Stimulated activated CD4-positive, alpha-beta T cell treated with anti-CD3 and anti-CD28 coated beads, Interleukin-4, amount 100 ng/mL, for 24 hours (primary cell): ENCODE measurements around the gene CD81.

ENCODE experiments used
- DNase-seq: peaks from one replicate; pipeline ENCODE4 v3.0.0-alpha.2; 2020

The CD81 gene

DNA sequence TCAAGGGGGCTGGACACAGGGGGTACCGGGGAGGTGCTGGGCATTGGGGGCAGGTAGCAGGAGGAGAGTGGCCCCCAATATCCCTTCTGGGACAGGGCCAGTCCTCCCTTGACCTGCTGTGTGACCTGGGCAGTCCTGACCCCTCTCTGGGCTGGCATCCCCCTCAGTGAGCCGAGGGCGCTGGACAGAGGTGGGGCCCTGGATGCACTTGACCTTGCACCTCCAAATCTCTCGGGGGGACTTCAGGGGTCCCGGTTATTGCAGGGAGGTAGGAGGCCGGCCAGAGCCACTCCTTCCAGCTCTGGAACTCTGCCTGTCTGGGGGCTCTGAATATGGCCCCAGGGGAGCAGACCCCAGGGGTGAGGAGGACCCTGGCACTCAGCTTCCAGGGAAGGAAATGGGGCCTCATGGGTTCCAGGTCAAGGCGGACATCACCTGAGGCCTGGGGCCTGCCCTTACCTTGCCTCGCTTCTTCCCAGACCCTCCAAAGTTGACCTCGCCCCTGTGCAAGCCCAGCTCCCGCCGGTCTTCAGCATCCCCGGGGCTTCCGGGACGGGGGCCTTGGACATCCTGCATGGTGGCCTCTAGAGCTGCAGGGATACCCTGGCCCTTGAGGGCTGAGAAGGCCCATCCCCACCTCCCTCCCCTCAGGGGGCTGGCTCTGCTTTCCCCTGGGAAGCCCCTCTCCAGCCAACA is 45.5 kb downstream of the CD81 start:
- no peak for DNase-seq

DNA sequence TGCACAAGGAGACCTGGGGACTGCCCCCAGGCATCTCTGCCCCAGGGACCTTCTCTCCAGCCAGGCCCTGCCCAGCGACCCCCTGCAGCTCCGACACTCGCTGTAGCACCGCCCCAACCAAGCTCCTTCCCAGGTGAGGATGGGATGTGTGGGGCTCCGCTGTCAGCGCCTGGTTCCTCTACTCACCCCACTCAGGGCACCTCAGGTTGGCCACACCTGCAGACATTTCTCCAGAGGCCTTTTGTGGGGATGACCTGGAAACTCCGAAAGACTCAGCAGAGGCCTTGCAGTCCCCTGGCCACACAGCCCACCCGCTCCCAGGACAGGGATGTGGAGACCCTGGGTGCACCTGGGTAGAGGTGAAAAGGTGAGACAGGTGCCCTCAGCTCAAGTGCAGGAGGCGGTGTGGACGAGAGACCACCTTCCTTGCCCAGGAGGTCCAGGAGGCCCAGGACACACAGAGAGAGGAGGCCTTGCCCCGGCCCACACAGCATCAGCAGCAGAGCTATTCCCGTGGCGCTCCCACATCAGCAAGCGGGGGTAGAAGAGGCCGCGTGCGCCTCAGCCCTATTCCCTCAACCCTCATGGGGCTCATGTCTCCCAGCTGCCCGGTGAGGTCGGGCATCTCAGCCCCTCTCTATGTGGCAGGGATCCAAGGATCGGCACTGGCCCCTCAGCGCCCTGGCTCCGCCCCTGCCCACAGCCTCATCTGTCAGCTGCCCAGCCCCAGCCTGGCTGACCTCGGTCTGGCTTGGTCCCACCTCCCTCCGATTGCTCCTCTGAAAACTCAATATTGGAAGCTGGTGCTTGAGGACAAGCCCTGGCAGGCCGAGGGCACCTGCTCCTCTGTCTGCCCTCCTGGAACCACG is 46.3 kb downstream of the CD81 start:
- DNase-seq: no peak

DNA sequence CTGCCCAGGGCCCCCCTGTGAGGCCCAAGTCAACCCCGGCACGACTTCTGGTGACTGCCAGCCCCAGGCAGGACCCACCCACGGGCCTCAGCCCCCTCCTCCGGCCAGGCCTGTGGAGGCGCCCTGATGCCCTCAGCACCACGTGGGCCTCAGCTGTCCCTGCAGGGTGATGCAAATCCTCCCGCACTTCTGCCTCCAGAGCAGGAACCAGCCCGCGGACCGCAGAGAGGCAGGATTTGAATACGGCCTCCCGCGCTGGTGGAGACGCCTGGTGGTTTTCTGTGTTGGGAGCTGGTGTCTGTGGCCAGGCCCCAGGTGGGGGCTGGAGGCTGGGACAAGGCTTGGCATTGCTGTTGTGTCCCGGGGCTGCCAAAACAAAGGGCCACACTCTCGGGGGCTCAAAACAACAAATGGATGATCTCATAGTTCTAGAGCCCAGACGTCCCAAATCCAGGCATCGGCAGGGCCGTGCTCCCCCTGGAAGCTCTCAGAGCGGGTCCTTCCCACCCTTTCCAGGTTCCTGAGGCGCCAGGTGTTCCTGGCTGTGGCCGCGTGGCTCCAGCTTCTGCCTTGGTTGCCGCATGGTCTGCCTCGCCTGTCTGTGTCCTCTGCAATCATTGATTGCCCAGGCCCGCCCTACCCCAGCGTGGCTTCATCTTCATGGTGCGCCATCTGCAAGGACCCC is 47.8 kb downstream of the CD81 start:
- no peak for DNase-seq

DNA sequence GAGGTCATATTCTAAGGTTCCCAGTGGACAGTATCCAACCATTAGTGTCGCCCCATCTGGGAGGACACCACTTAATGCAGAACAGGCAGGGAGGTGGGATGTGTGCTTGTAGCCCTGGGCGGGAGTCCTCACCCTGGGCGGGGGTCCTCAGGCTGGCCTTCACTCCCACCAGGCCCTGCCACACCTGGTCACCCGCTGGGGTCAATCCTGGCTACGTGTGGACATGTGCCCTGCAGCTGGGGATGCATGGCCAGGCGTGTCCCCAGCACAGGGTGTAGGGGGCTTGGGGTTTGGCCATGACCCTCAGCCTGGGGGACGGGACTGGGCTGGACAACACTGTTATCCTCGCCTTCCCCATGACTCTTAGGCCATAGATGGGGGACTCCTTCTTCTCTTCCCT is 48.4 kb downstream of the CD81 start:
- no peak for DNase-seq

DNA sequence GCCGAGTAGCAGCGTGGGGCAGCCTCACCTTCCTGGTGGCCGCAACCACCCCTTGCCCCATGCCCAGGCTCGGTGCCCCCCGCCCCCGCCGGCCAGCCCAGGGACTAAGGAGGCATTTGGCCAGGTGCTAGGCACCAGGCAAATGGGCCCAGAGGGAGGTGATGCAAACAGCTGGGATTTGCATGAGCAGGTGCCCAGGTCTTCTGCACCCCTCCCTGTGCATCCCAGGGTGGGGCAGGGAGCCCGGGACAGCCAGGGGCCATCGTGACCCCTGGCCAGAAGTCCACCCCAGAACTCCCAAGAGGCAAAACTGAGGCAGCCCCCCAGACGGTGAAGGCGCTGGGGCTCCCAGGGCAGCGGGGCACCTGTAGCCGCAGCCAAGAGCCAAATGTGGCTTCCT is 49.1 kb downstream of the CD81 start:
- no peak for DNase-seq

DNA sequence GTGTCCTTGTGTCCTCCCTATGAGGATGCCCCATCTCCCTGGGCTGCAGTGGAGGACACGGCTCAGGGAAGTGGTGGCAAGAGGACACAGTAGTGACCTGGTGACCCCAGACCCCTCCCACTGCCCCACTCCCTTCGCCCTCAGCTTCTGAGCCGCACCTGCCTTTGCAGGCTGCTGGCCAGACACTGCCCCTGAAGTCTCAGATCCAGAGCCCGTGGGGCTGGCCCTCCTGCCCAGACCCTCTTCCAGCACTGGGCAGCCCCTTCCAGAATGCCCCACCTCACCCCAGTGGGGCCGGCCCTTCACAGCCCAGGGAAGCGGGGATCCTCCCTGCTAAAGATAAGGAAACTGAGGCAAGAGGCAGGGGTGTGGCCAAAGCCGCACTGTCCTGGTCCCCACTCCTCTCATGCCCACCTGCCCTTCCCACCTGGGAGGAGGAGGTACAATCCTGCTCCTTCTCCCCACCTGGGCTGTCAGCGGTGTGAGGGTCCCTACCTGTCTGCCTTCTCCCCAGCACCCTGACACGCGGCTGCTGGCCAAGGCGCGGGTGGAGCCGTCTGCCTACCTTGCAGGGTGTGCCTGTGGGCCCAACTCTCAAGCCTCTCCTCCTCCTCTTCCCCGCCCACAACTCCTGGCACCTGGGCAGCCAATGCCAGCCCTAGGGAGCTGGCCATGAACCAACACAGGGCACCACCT is 49.9 kb downstream of the CD81 start:
- DNase-seq: no peak

DNA sequence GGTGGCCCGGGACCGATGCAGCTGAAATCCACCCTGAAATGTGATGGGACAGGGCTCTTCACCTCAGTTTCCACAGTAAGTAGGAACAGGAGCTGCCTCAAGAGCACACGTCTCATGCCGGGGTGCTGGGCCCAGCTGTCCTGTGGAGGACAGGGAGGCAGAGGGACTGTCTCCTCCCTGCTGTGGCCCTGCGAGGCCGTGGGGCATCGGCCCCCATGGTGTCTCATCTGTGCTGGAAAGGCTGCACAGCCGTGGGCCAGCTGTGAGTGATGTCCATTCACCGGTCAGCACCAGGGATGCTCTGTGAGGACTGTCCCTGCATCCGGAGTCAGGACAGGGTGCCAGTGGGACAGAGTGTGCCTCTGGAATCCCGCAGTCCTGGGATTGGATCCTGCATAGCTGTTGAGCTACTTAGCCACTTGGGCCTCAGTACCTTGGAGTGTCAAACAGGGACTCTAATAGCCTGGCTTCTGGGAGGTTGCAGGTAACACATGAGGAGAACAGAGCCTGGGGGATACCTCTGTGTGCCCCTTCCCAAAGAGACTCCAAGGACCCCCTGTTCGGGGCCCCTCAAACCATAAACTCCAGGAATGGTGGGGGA is 50.7 kb downstream of the CD81 start:
- DNase-seq: no peak

DNA sequence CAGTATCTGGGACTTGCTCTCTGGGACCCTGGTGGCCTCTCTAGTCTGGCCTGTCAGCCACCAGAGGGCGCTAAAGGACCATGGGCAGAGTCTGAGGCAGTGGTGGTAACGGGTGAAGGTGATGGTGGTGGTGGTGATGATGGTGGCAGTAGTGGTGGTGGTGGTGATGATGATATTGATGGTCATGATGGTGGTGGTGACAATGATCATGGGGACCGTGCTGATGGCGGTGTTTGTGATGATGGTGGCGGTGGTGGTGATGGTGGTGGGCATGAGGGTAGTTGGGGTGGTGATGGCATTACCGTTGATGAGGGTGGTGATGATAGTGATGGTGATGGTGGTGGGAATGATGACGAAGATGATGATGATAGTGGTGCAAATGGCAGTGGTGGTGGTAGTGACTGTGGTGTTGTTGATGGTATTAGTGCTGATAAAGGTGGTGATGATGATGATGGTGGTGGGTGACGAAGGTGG is 51.2 kb downstream of the CD81 start:
- peak; percentile 91 for DNase-seq

DNA sequence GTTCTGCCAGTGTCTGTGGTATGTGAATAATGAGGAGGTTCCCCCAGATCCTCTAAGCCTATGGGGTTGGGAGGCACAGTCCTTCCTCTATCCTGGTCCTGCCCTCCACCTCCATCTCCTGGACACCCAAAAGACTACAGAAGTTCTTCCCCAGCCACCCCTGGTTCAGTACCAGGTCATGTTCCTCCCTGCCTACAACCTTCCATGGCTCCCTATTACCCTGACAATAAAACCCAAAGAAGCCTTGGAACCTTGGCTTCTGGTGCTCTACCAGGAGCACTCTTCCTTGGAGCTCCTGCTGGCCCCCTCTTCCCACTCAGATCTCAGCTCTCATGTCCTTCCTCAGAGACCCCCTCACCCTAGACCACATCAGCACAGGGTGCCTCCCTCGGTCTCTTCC is 54.3 kb downstream of the CD81 start:
- no peak for DNase-seq

DNA sequence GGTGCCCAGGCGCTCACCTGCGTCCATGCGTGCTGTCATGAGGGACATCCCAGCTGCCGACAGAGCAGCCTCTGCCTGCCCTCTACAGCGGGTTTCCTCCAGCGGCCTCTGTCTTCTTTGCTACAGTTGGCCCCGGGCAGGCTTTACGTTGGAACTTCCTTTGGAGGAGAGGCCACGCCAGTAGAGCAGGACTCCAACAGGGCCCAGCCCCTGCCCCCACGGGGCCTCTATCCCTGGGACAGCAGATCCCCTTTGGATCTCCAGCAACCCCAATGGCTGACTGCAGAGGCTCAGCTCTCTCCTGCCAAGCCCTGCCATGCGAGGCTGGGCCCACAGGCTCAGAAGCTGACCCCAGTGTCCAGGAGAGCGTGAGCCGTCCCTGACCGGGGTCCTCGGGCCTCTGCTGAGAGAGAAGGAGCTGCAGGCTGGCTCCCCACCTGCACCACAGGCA is 55.1 kb downstream of the CD81 start:
- DNase-seq: no peak

DNA sequence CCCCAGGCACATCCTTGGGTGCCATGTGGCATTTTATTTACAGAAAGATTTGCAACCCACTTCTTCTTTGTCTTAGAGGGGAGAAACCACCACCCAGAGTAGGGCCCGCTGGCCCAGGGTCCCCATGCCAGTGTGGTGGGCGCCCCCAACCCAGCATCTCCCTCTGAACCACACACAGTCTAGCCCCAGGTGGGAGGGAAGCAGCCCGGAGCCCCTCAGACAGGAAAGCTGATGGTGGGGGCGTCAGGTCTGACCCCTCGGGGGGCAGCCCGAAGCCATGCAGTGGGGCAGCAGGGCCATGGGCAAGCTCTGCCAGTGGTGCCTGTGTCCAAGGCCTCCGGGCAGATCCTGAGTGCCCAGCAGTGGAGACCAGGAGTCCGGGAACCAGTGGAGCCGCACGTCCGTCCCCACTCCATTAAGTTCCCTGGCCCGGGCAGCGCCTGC is 55.5 kb downstream of the CD81 start:
- DNase-seq: no peak

DNA sequence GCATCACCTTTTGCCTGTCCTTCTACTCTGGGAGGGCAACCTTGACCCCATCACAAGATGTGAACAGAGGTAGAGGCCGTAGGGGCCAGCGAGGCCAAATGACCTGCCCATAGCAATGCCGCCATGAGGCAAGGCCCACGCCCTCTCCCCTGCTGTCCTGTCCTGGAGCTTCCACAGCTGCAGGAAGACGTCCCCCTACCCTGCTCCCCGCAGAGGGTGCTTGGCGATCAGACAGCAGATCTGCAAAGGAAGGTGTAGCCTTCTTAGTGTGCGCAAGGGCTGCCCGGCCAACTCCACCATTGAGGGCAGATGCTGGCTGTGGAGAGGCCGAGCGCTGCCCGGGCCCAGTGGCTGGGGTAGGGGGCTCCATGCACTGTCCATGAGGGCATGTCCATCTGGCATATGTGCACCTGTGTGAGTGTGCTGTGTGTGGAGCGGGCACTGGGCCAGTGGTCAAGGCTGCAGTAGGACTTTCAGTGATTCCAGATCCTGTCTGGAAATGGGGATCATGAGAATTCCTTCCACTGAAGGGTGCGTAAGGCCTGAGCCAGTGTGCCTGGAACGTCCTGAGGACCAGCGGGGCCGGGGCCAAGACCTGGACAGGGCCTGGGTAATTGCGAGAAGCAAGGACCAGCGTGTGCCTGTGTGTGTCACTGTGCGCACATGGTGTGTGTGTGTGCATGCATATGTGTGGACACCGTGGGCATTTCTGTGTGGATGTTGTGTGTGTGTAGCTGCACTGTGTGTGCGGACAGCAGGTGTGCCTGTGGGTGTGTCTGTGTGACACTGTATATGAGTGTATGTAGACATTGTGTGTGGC is 56.2 kb downstream of the CD81 start:
- DNase-seq: no peak

DNA sequence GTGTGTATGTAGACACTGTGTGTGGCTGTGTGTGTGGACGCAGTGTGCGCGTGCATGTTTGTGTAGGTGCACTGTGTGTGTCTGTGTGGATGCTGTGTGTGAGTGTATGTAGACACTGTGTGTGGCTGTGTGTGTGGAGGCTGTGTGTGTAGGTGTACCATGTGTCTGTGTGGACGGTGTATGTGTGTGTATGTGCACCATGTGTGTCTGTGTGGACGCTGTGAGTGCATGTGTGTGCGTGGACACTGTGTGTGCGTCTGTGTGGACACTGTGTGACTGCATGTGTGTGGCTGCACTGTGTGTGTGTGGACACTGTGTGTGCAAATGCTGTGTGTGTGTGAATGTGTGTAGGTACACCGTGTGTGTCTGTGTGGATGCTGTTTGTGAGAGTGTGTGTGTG is 56.9 kb downstream of the CD81 start:
- no peak for DNase-seq

DNA sequence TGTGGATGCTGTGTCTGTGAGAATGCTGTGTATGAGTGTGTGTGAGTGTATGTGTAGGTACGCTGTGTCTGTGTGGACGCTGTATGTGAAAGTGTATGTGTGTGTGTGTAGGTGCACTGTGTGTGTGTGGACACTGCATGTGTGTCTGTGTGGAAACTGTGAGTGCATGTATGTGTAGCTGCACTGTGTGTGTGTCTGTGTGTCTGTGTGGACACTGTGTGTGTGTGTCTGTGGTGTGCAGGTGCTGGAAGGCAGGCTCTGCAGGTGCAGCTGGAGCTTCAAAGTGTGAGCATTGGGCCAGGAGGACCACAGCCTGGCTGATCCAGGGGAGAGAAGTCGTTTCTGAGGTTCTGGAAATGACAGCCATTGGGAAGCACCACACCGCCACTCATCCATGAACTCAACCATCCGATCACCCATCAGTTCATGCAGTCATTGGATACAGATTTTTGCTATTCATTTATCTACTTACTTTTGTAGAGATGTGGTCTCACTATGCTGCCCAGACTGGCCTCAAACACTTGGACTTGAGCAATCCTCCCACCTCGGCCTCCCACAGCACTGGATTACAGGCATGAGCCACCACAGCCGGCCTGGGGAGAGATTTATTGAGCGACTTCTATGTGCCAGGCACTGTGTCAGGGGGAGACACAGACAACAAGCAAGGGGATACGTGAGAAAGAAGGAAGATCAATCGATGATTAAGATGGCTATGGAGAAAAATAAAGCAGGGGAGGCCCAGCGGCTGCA is 57.6 kb downstream of the CD81 start:
- no peak for DNase-seq

DNA sequence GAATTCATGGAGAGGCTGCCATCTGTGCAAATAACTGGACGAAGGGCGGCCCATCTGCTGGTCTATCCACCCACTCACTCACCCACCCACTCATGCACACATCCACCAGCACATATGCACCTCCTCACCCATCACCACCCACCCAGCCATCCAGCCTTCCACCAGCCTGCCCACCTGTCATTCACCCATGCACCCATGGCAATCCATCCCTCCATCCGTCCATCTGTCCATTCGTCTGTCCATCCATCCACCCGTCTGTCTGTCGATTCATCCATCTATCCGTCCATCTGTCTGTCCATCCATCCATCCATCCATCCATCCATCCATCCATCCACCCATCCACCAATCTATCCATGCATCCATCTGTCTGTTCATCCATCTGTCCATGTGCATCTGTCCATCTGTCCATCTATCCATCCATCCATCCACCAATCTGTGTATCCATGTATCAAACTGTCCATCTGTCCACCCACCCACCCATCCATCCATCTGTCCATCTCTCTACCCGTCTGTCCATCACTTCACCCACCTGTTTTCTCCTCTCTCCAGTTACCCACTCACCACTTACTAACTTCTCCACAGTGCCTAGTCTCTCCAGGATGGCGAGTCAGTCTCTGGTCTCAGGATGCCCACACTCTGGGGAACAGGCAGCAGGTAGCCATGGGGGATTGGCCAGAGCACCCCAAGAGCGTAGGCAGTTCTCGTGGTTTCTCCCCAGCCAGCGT is 58.3 kb downstream of the CD81 start:
- DNase-seq: no peak

DNA sequence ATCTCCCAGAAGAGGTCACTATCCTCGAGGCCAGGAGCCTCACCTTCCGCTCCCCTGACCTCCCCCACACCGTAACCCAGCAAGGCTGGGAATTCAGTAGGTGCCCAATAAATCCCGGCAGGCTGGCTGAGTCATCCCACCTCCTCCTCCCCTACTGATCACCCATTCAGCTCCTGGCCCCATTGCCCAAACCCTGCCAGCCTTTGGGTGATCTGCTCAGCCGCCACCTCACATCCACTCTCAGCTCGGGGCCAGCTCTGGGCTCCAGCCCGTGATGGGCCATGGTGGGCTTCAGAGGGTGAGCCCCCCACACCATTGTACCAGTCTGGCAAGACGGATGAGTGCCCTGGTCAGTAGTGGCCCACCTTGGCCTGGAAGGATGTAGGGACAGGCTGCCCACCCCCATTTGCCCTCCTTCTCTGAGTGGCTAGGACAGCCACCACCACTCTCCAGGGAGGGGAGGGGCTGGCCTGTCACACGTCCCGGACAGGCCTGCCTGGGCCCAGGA is 59.0 kb downstream of the CD81 start:
- no peak for DNase-seq

DNA sequence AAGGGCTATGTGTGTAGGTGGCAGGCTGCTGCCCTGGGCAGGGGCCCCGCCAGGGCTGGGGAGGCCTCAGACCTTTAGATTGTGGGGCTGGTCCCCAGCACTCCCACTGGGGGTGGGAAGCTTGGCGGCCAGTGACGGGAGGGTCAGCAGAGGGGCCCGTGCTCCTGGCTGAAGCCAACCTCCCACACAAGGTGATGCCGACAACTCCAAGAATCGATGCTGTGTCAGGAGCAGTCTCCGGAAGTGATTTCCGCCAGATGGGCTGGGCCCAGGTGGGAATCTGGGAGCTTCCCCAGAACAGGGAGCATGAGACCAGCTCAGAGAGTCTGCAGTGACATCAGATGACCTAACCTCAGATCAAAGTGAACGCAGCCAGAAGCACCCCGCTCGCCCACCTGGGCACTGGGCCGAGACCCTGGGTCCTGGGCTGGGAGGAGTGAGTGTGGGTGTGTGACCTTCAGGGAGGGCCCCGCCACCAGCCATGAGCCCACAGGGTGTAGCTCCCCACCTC is 59.5 kb downstream of the CD81 start:
- DNase-seq: no peak

DNA sequence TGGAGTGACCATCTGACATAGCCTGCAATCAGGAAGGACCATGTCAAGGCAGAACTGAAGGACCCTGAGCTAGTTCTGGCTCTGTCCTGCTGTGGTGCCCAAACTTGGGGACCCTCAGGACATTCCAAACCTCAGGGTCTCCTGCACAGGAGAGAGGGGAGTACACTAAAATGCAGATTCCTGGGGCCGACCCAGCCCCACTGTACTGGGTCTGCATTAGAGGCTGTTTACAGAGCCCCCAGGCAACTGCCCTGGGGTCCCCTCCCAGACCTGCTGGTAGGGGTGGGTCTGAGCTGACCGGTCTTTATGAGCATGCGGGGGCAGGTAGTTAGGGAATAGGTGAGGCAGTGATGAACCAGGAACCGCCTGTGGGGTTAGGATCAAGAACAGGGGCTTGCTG is 60.4 kb downstream of the CD81 start:
- no peak for DNase-seq

DNA sequence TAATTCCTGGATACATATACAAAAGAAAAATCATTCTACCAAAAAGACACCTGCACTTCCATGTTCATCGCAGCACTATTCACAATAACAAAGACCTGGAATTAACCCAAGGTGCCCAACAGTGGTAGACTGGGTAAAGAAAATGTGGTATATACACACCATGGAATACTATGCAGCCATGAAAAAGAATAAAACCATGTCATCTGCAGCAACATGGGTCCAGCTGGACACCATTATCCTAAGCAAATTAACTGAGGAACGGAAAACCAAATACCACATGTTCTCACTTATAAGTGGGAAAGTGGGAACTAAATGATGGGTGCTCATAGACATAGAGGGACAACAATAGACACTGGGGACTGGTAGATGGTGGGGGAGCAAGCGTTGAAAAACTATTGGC is 62.7 kb downstream of the CD81 start:
- DNase-seq: no peak

DNA sequence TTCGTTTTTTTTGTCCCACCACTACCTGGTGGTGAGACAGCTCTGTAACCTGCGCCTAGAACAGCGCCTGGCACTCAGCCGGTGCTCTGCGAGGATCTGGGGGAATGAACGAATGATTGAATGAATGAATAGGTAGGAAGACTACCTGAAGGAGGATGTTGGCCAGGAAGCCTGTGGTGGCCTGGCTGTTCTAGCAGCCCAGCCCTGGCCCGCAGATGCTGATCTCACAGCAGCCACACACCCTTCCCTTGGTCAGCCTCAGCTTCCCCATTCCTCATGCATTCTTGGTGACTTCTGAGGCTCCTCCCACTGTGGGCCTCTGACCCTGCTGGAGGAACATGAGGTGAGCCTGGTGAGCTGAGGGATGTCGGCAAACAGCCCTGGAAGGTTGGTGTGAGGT is 63.5 kb downstream of the CD81 start:
- DNase-seq: no peak
